A549 (cell line): ENCODE measurements around the gene HYPK.
"Not testable (repeated sequence)": the region's sequence is repeated elsewhere in the genome, so short reads cannot be mapped to it uniquely, and the experiment has no call there.

Experiments used
- CEBPB ChIP-seq, 2 experiments: fragments of >200 bp in 1 of 2; sonication (Bioruptor Twin) in 1 of 2; formaldehyde crosslinking in 1 of 2; IDR thresholded peaks; 2 replicates each; pipeline ENCODE4 v1.6.1; 2012 to 2016
- EP300 ChIP-seq, 2 experiments: fragments of >200 bp; sonication (Bioruptor Twin); formaldehyde crosslinking; IDR thresholded peaks; 2 replicates in 1 of 2; 3 replicates in 1 of 2; pipeline ENCODE4 v1.6.1; 2016 to 2017
- JUN ChIP-seq, 2 experiments: fragments of >200 bp; sonication (Bioruptor Twin); formaldehyde crosslinking; IDR thresholded peaks; 2 replicates in 1 of 2; 3 replicates in 1 of 2; pipeline ENCODE4 v1.6.1; 2016 to 2017
- NR3C1 ChIP-seq: fragments of >200 bp; sonication (Bioruptor Twin); formaldehyde crosslinking; IDR thresholded peaks from 3 replicates; pipeline ENCODE4 v1.6.1; 2017
- PHF8 ChIP-seq: fragments of 200-600 bp; sonication (generic); IDR thresholded peaks from 2 replicates; pipeline ENCODE4 v1.6.1; 2016; ENCODE audit warnings: low read depth, mild to moderate bottlenecking, antibody characterized with exemption, moderate library complexity, borderline replicate concordance
- POLR2A ChIP-seq: IDR thresholded peaks from 2 replicates; pipeline ENCODE4 v1.6.1; 2012; ENCODE audit warnings: mild to moderate bottlenecking, low read length
- POLR2AphosphoS2 ChIP-seq: conservative IDR thresholded peaks from 2 replicates; pipeline ENCODE4 v1.6.1; 2012; ENCODE audit warnings: low read length, improper control_type of control experiment, inconsistent platforms
- RAD21 ChIP-seq, 2 experiments: fragments of >200 bp in 1 of 2; sonication (Bioruptor Twin) in 1 of 2; formaldehyde crosslinking in 1 of 2; IDR thresholded peaks in 1 of 2; conservative IDR thresholded peaks in 1 of 2; 2 replicates in 1 of 2; 3 replicates in 1 of 2; pipeline ENCODE4 v1.6.1; 2012 to 2018; ENCODE audit warnings: inconsistent platforms in 1 of 2
- RCOR1 ChIP-seq: fragments of 150-350 bp; IDR thresholded peaks from 2 replicates; pipeline ENCODE4 v1.6.1; 2014; ENCODE audit warnings: antibody characterized with exemption, low read length, low read depth
- ZFP36 ChIP-seq: fragments of 450-650 bp; IDR thresholded peaks from 2 replicates; pipeline ENCODE4 v1.6.1; 2014; ENCODE audit warnings: borderline replicate concordance; ENCODE audit not compliant: partially characterized antibody
- TF ChIP-seq, protein P1 (sequence below): fragments of >200 bp; sonication (Bioruptor Twin); formaldehyde crosslinking; IDR thresholded peaks from 3 replicates; pipeline ENCODE4 v1.5.1; 2016
- TF ChIP-seq, protein P2 (sequence below): fragments of 250-450 bp; sonication (Bioruptor Pico); IDR thresholded peaks from 2 replicates; pipeline ENCODE4 v1.5.0; 2020; ENCODE audit warnings: low read depth, mild to moderate bottlenecking, moderate library complexity
- TF ChIP-seq, protein P3 (sequence below): fragments of 450-650 bp; IDR thresholded peaks from 2 replicates; pipeline ENCODE4 v1.6.1; 2014; ENCODE audit warnings: antibody characterized with exemption
- TF ChIP-seq, protein P4 (sequence below): fragments of 200-600 bp; sonication (generic); IDR thresholded peaks from 2 replicates; pipeline ENCODE4 v1.6.1; 2016; ENCODE audit warnings: antibody characterized with exemption, mild to moderate bottlenecking, moderate library complexity

DNA sequence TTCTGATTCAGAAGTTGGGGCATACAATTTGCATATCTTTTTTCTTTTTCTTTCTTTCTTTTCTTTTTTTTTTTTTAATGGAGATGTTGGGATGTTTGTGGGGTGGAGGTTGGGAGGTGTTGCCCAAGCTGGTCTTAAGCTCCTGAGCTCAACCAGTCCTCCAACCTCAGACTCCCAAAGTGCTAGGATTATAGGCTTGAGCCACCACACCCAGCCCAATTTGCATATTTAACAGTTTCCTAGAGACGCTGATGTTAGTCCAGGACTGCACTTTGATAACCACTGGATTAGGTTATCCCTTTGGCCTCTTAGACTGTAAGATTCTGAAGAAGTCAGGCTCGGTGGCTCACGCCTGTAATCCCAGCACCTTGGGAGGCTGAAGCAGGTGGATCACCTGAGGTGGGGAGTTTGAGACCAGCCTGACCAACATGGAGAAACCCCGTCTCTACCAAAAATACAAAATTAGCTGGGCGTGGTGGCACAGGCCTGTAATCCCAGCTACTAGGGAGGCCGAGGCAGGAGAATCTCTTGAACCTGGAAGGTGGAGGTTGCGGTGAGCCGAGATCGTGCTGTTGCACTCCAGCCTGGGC is 29.6 kb downstream of the HYPK start:
- TF ChIP-seq, protein P1, sequence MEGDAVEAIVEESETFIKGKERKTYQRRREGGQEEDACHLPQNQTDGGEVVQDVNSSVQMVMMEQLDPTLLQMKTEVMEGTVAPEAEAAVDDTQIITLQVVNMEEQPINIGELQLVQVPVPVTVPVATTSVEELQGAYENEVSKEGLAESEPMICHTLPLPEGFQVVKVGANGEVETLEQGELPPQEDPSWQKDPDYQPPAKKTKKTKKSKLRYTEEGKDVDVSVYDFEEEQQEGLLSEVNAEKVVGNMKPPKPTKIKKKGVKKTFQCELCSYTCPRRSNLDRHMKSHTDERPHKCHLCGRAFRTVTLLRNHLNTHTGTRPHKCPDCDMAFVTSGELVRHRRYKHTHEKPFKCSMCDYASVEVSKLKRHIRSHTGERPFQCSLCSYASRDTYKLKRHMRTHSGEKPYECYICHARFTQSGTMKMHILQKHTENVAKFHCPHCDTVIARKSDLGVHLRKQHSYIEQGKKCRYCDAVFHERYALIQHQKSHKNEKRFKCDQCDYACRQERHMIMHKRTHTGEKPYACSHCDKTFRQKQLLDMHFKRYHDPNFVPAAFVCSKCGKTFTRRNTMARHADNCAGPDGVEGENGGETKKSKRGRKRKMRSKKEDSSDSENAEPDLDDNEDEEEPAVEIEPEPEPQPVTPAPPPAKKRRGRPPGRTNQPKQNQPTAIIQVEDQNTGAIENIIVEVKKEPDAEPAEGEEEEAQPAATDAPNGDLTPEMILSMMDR, result not testable (repeated sequence)
- TF ChIP-seq ZFP36; POLR2AphosphoS2; JUN (IDR thresholded peaks at IDR 0.05); POLR2A; CEBPB (IDR thresholded peaks at IDR 0.05); NR3C1; EP300 (IDR thresholded peaks at IDR 0.05); RAD21 (conservative IDR thresholded peaks at IDR 0.05 in 1 of 2, IDR thresholded peaks at IDR 0.05 in 1 of 2); PHF8; RCOR1: not testable (repeated sequence)
- TF ChIP-seq, protein P2, sequence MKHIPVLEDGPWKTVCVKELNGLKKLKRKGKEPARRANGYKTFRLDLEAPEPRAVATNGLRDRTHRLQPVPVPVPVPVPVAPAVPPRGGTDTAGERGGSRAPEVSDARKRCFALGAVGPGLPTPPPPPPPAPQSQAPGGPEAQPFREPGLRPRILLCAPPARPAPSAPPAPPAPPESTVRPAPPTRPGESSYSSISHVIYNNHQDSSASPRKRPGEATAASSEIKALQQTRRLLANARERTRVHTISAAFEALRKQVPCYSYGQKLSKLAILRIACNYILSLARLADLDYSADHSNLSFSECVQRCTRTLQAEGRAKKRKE (CRISPR knock-in tag), result not testable (repeated sequence)
- TF ChIP-seq, protein P3, sequence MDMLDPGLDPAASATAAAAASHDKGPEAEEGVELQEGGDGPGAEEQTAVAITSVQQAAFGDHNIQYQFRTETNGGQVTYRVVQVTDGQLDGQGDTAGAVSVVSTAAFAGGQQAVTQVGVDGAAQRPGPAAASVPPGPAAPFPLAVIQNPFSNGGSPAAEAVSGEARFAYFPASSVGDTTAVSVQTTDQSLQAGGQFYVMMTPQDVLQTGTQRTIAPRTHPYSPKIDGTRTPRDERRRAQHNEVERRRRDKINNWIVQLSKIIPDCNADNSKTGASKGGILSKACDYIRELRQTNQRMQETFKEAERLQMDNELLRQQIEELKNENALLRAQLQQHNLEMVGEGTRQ, result not testable (repeated sequence)
- TF ChIP-seq, protein P4, sequence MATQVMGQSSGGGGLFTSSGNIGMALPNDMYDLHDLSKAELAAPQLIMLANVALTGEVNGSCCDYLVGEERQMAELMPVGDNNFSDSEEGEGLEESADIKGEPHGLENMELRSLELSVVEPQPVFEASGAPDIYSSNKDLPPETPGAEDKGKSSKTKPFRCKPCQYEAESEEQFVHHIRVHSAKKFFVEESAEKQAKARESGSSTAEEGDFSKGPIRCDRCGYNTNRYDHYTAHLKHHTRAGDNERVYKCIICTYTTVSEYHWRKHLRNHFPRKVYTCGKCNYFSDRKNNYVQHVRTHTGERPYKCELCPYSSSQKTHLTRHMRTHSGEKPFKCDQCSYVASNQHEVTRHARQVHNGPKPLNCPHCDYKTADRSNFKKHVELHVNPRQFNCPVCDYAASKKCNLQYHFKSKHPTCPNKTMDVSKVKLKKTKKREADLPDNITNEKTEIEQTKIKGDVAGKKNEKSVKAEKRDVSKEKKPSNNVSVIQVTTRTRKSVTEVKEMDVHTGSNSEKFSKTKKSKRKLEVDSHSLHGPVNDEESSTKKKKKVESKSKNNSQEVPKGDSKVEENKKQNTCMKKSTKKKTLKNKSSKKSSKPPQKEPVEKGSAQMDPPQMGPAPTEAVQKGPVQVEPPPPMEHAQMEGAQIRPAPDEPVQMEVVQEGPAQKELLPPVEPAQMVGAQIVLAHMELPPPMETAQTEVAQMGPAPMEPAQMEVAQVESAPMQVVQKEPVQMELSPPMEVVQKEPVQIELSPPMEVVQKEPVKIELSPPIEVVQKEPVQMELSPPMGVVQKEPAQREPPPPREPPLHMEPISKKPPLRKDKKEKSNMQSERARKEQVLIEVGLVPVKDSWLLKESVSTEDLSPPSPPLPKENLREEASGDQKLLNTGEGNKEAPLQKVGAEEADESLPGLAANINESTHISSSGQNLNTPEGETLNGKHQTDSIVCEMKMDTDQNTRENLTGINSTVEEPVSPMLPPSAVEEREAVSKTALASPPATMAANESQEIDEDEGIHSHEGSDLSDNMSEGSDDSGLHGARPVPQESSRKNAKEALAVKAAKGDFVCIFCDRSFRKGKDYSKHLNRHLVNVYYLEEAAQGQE, result not testable (repeated sequence)
